ENCODE measurements around the gene USP40. TPM values are rescaled to one million over a fixed set of nuclear protein-coding genes. Genes with fewer than 3 reads are reported as not detected.

USP40 gene
- polyA plus RNA-seq, 3 donors = 4.0 to 13.5 (median 5.1) TPM

DNA sequence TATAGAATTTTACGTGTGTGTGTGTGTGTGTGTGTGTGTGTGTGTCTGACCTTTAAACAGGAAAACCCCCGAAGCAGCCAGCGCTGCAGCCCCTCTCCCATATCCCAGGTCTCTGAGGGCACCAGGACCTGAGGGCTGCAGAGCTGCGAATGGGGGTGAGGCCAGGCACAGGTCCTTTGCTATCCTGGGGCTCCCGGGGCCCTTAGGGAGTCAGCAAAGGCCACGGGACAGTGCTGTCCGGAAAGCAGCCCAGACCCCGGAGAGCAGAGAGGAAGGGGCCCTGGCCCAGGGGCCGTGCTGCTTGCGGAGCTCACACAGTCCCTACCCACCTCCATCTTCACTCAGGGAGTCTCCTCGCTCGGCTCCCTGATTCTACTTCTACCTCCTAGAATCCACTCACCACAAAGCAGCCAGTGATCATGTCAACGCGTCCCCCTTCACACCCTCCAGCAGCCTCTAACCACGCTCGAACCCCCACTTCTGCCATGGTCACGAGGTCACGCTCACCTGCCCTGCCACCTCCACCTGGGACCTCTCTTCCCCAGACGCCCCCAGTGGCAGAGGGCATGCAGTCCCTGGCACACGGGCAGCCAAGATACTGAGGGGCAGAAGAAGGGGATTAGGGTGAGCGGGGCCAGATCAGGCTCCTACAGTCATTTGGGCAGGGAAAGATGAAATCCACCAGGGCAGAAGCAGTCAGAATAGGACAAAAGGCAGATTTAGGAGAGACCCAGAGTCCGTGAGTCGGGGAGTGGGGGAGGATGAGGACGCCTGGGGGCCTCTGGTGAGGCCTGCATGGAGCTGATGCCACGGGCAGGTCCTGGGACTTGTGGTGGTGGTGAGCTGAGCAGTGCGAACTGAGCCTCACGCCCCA, 86.7 kb downstream of the USP40 start:
- peak overlapping the region in 1 of 7 donors; percentile 50 for H3K27ac Mint-ChIP-seq
- 96% methylated on average over 22 of the region's 27 CpGs for WGBS (ENCODE audit: insufficient coverage)

More for the DNA sequence above, 86.7 kb downstream of the USP40 start:
- no peak overlapping the region for H3K4me3 Mint-ChIP-seq
- no peak overlapping the region for H3K9ac ChIP-seq (ENCODE audit: insufficient read depth, low read length, poor library complexity, severe bottlenecking)
- no peak overlapping the region for H3K4me2 ChIP-seq (replicated peaks; ENCODE audit: extremely low read depth, low read length, poor library complexity, severe bottlenecking)
- no peaks in the 10 kb centered on the region for H3K79me2 ChIP-seq (ENCODE audit: insufficient read depth, low read length)
- H3K27ac ChIP-seq (ENCODE audit: low read depth in 1 of 2, low read length in 2 of 2) = no peak overlapping the region
- no peaks in the 10 kb centered on the region for H3K27me3 ChIP-seq (ENCODE audit: control insufficient read depth in 2 of 2, insufficient read depth in 2 of 2, low read length in 2 of 2)
- H3K36me3 Mint-ChIP-seq = peaks cover 47 to 82% of the 10 kb centered on the region in 2 donors
- H3K27me3 Mint-ChIP-seq (ENCODE audit: low read depth in 3 of 3) = peaks cover 0 to 2% (median 0%) of the 10 kb centered on the region in 3 donors
- peaks cover 0 to 2% (median 0%) of the 10 kb centered on the region in 7 donors for H3K9me3 Mint-ChIP-seq
- intact Hi-C loops (cut with micrococcal nuclease) = no loop called here
- DNase-seq = no peak
- H4K20me1 ChIP-seq (ENCODE audit: insufficient read depth, low read length) = no peaks in the 10 kb centered on the region
- TF ChIP-seq, protein P1, sequence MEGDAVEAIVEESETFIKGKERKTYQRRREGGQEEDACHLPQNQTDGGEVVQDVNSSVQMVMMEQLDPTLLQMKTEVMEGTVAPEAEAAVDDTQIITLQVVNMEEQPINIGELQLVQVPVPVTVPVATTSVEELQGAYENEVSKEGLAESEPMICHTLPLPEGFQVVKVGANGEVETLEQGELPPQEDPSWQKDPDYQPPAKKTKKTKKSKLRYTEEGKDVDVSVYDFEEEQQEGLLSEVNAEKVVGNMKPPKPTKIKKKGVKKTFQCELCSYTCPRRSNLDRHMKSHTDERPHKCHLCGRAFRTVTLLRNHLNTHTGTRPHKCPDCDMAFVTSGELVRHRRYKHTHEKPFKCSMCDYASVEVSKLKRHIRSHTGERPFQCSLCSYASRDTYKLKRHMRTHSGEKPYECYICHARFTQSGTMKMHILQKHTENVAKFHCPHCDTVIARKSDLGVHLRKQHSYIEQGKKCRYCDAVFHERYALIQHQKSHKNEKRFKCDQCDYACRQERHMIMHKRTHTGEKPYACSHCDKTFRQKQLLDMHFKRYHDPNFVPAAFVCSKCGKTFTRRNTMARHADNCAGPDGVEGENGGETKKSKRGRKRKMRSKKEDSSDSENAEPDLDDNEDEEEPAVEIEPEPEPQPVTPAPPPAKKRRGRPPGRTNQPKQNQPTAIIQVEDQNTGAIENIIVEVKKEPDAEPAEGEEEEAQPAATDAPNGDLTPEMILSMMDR (IDR thresholded peaks at IDR 0.05) = no peak
- H3K4me1 ChIP-seq (ENCODE audit: control insufficient read depth in 1 of 2, insufficient read depth in 2 of 2, low read length in 2 of 2) = no peaks in the 10 kb centered on the region
- no peaks in the 10 kb centered on the region for H3K9me3 ChIP-seq (replicated peaks in 1 of 2; ENCODE audit: control insufficient read depth in 1 of 2, insufficient read depth in 1 of 2, low read length in 2 of 2)
- no peak overlapping the region for H2AFZ ChIP-seq (ENCODE audit: insufficient read depth, low read depth, low read length, poor library complexity, severe bottlenecking)
- H3K36me3 ChIP-seq (replicated peaks in 1 of 2; ENCODE audit: control insufficient read depth in 1 of 2, insufficient read depth in 2 of 2, low read length in 2 of 2) = peaks cover 17 to 81% of the 10 kb centered on the region in 2 donors
- H3K4me1 Mint-ChIP-seq = no peaks in the 10 kb centered on the region
- no peak overlapping the region for H3K4me3 ChIP-seq (replicated peaks in 1 of 3; ENCODE audit: low read depth in 2 of 3, low read length in 3 of 3)
